SK-N-SH (cell line): Measurements from ENCODE around the gene ASPSCR1. TPM values are rescaled to one million over a fixed set of nuclear protein-coding genes. Genes with fewer than 3 reads are reported as not detected.

Experiments
- CTCF ChIA-PET: fragments of 300-600, 350-600 bp; formaldehyde crosslinking; extraction: SDS; loops from one replicate; lab custom pipeline; 2021; lab: Yijun Ruan, JAX
- POLR2A ChIA-PET: fragments of 350-600 bp; sonication (Branson Sonifier 250); formaldehyde crosslinking; extraction: SDS; loops from one replicate; lab custom pipeline; 2020; ENCODE audit warnings: antibody characterized with exemption, inconsistent platforms; lab: Yijun Ruan, JAX
- DNase-seq: peaks from one replicate; pipeline ENCODE4 v3.0.0; 2012
- H2AFZ ChIP-seq: fragments of 200-600 bp; sonication (generic); 2 replicates; pipeline ENCODE4 v1.8.1; 2016; ENCODE audit warnings: antibody characterized with exemption, mild to moderate bottlenecking, low read depth
- H3F3A ChIP-seq: fragments of 200-600 bp; sonication (generic); replicated peaks from 2 replicates; pipeline ENCODE3; 2016; ENCODE audit warnings: antibody characterized with exemption, mild to moderate bottlenecking; ENCODE audit not compliant: insufficient read depth
- H3K27ac ChIP-seq, 2 experiments: fragments of 200-500 bp in 1 of 2; fragments of 200-600 bp in 1 of 2; sonication (Bioruptor generic) in 1 of 2; sonication (generic), shearing (Covaris generic) in 1 of 2; 2 replicates each; pipeline versions ENCODE4 v1.5.1 to v1.6.1; 2014 to 2016; ENCODE audit warnings: low read depth in 2 of 2, inconsistent platforms in 1 of 2, low read length in 1 of 2, mild to moderate bottlenecking in 1 of 2, mixed read lengths in 1 of 2
- H3K27me3 ChIP-seq: fragments of 200-600 bp; sonication (generic), shearing (Covaris generic); 2 replicates; pipeline ENCODE4 v1.6.1; 2016; ENCODE audit warnings: mixed run types; ENCODE audit not compliant: insufficient read depth
- H3K36me3 ChIP-seq, 2 experiments: fragments of 200-500 bp in 1 of 2; fragments of 200-600 bp in 1 of 2; sonication (Bioruptor generic) in 1 of 2; sonication (generic) in 1 of 2; replicated peaks in 1 of 2; 2 replicates each; pipeline versions ENCODE3 to v1.5.1; 2014 to 2016; ENCODE audit warnings: low read length in 1 of 2, mild to moderate bottlenecking in 1 of 2; ENCODE audit not compliant: insufficient read depth in 2 of 2, control insufficient read depth in 1 of 2
- H3K4me1 ChIP-seq, 2 experiments: fragments of 200-500 bp in 1 of 2; fragments of 200-600 bp in 1 of 2; sonication (Bioruptor generic) in 1 of 2; sonication (generic), shearing (Covaris generic) in 1 of 2; 2 replicates each; pipeline versions ENCODE4 v1.5.1 to v1.6.1; 2014 to 2016; ENCODE audit warnings: low read depth in 1 of 2, low read length in 1 of 2, mixed run types in 1 of 2; ENCODE audit not compliant: insufficient read depth in 2 of 2, control insufficient read depth in 1 of 2
- H3K4me2 ChIP-seq: fragments of 200-600 bp; sonication (generic), shearing (Covaris generic); 2 replicates; pipeline ENCODE4 v1.6.1; 2017; ENCODE audit warnings: mixed run types
- H3K4me3 ChIP-seq, 2 experiments: fragments of 200-500 bp in 1 of 2; fragments of 200-600 bp in 1 of 2; sonication (Bioruptor generic) in 1 of 2; sonication (generic), shearing (Covaris generic) in 1 of 2; 2 replicates each; pipeline versions ENCODE4 v1.5.1 to v1.8.1; 2014 to 2016; ENCODE audit warnings: low read depth in 2 of 2, inconsistent platforms in 1 of 2, low read length in 1 of 2, mild to moderate bottlenecking in 1 of 2, mixed read lengths in 1 of 2, moderate library complexity in 1 of 2
- H3K79me2 ChIP-seq: fragments of 200-600 bp; sonication (generic); 2 replicates; pipeline ENCODE4 v1.8.1; 2017; ENCODE audit warnings: mild to moderate bottlenecking; ENCODE audit not compliant: insufficient read depth
- H3K9ac ChIP-seq: fragments of 200-600 bp; sonication (generic); 2 replicates; pipeline ENCODE4 v1.6.1; 2017; ENCODE audit warnings: mixed run types
- H3K9me2 ChIP-seq: fragments of 200-600 bp; sonication (generic); 2 replicates; pipeline ENCODE4 v1.6.1; 2017; ENCODE audit warnings: mixed run types
- H3K9me3 ChIP-seq: fragments of 200-600 bp; sonication (generic); 2 replicates; pipeline ENCODE4 v1.6.1; 2017; ENCODE audit warnings: mixed run types, mild to moderate bottlenecking, moderate library complexity
- H4K20me1 ChIP-seq: fragments of 200-600 bp; sonication (generic); 2 replicates; pipeline ENCODE4 v1.6.1; 2017; ENCODE audit warnings: mild to moderate bottlenecking, mixed run types; ENCODE audit not compliant: insufficient read depth
- CHD2 ChIP-seq: fragments of 150-350 bp; IDR thresholded peaks from 2 replicates; pipeline ENCODE4 v1.6.1; 2018; ENCODE audit warnings: low read length; ENCODE audit not compliant: partially characterized antibody
- EP300 ChIP-seq, 2 experiments: IDR thresholded peaks; 2 replicates each; pipeline versions ENCODE4 v1.4.0 to v1.6.1; 2012; ENCODE audit warnings: borderline replicate concordance in 1 of 2, low read depth in 1 of 2, low read length in 1 of 2
- EZH2phosphoT487 ChIP-seq: fragments of 200-600 bp; sonication (generic); IDR thresholded peaks from 2 replicates; pipeline ENCODE4 v1.6.1; 2017; ENCODE audit warnings: low read depth, mixed run types, mild to moderate bottlenecking, antibody characterized with exemption, moderate library complexity, borderline replicate concordance
- FOSL2 ChIP-seq: IDR thresholded peaks from 2 replicates; pipeline ENCODE4 v1.4.0; 2012; ENCODE audit warnings: low read depth, mild to moderate bottlenecking, moderate library complexity, borderline replicate concordance
- FOXM1 ChIP-seq: IDR thresholded peaks from 2 replicates; pipeline ENCODE4 v1.4.0; 2012; ENCODE audit warnings: low read depth, mild to moderate bottlenecking
- GABPA ChIP-seq: IDR thresholded peaks from 2 replicates; pipeline ENCODE4 v1.4.0; 2012; ENCODE audit warnings: low read depth, mild to moderate bottlenecking
- GATA2 ChIP-seq: sonication (generic); formaldehyde crosslinking; IDR thresholded peaks from 2 replicates; pipeline ENCODE4 v1.5.0; 2020; ENCODE audit warnings: mild to moderate bottlenecking, missing genetic modification reagents
- MEF2A ChIP-seq: IDR thresholded peaks from 2 replicates; pipeline ENCODE4 v1.4.0; 2012; ENCODE audit warnings: low read depth, borderline replicate concordance
- MXI1 ChIP-seq: IDR thresholded peaks from 2 replicates; pipeline ENCODE4 v1.6.1; 2012; ENCODE audit warnings: mild to moderate bottlenecking, low read depth, low read length, improper control_type of control experiment
- NFIC ChIP-seq: IDR thresholded peaks from 2 replicates; pipeline ENCODE4 v1.4.0; 2012; ENCODE audit warnings: borderline replicate concordance
- NRF1 ChIP-seq: IDR thresholded peaks from 2 replicates; pipeline ENCODE4 v1.6.1; 2012; ENCODE audit warnings: low read depth, mild to moderate bottlenecking, low read length
- POLR2AphosphoS5 ChIP-seq: IDR thresholded peaks from 2 replicates; pipeline ENCODE4 v1.6.1; 2012; ENCODE audit warnings: low read depth, low read length
- RAD21 ChIP-seq: IDR thresholded peaks from 2 replicates; pipeline ENCODE4 v1.6.1; 2012; ENCODE audit warnings: mild to moderate bottlenecking, low read length
- RCOR1 ChIP-seq: fragments of 150-350 bp; IDR thresholded peaks from 2 replicates; pipeline ENCODE4 v1.6.1; 2017; ENCODE audit warnings: antibody characterized with exemption, low read length
- RFX5 ChIP-seq: IDR thresholded peaks from 2 replicates; pipeline ENCODE4 v1.6.1; 2012; ENCODE audit warnings: mild to moderate bottlenecking, improper control_type of control experiment, low read length
- RXRA ChIP-seq: IDR thresholded peaks from 2 replicates; pipeline ENCODE4 v1.4.0; 2012; ENCODE audit warnings: low read depth, mild to moderate bottlenecking, borderline replicate concordance
- SMC3 ChIP-seq: IDR thresholded peaks from 2 replicates; pipeline ENCODE4 v1.6.1; 2012; ENCODE audit warnings: low read depth, low read length, improper control_type of control experiment
- WGBS: methylation state at CpG from one replicate; pipeline ENCODE4 v1.1.6; 2017; ENCODE audit warnings: low lambda C conversion rate; 5-methylcytosine and 5-hydroxymethylcytosine counted together
- polyA plus RNA-seq, 3 experiments: library from polyadenylated mRNA; depleted of rRNA; stranded (reverse); fragments of >200 nt; gene quantifications; 2 replicates each; pipeline ENCODE4 v1.2.3, GENCODE V29; 2012
- TF ChIP-seq, protein P1 (sequence below): IDR thresholded peaks from 2 replicates; pipeline ENCODE4; 2012
- TF ChIP-seq, protein P2 (sequence below): IDR thresholded peaks from 2 replicates; pipeline ENCODE4 v1.4.0; 2012; ENCODE audit warnings: low read depth, borderline replicate concordance
- TF ChIP-seq, protein P3 (sequence below): fragments of 150-350 bp; IDR thresholded peaks from 2 replicates; pipeline ENCODE4 v1.6.1; 2017; ENCODE audit warnings: antibody characterized with exemption, low read length, low read depth, borderline replicate concordance

ASPSCR1 gene
- polyA plus RNA-seq, 1 of the 3 experiments (the other 2 are of a cell fraction): 36.2 TPM

DNA sequence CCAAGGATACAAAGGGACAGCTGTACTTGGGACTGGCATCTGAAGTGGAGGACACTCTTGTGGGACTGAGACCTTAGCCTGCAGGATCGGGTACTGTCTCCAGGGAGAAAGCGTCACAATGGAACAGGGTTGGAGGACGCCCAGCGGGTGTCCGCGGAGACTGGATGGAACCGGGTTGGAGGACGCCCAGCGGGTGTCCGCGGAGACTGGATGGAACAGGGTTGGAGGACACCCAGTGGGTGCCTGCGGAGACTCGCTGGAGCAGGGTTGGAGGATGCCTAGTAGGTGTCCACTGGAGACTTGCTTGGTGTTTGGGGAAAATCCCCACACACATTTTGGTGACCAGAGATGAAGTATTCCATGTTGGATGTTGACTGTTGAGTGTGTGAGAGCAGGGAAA is 30.2 kb upstream of the ASPSCR1 start, which contains the start of gene MYADML2:
Gene MYADML2, minus strand, starts transcription at position 45 of the 400 bp plus-strand sequence. CDS start 5,492 bp downstream, outside the sequence.
- H3K4me1 ChIP-seq: peaks cover 0 to 3% of the 10 kb centered on the region in 2 experiments; a peak in 1 of 4 replicates
- no peak for DNase-seq
- H3K4me3 ChIP-seq: no peak within 1 kb of the TSS
- WGBS: 73% methylated on average over 12 of the region's 13 CpGs
- no peaks in the 10 kb centered on the region for H3F3A ChIP-seq
- H2AFZ ChIP-seq: no peak within 1 kb of the TSS
- H3K9me3 ChIP-seq: no peaks in the 10 kb centered on the region
- H3K36me3 ChIP-seq: no peaks in the 10 kb centered on the region
- POLR2A ChIA-PET: no interaction called here
- TF ChIP-seq, protein P1, sequence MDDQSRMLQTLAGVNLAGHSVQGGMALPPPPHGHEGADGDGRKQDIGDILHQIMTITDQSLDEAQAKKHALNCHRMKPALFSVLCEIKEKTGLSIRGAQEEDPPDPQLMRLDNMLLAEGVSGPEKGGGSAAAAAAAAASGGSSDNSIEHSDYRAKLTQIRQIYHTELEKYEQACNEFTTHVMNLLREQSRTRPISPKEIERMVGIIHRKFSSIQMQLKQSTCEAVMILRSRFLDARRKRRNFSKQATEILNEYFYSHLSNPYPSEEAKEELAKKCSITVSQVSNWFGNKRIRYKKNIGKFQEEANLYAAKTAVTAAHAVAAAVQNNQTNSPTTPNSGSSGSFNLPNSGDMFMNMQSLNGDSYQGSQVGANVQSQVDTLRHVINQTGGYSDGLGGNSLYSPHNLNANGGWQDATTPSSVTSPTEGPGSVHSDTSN: no peak
- TF ChIP-seq EZH2phosphoT487: no peak
- no peak for TF ChIP-seq RFX5
- no peak for TF ChIP-seq EP300 (IDR thresholded peaks at IDR 0.05; ENCODE audit: borderline replicate concordance in 1 of 2, low read depth in 1 of 2, low read length in 1 of 2)
- TF ChIP-seq, protein P2, sequence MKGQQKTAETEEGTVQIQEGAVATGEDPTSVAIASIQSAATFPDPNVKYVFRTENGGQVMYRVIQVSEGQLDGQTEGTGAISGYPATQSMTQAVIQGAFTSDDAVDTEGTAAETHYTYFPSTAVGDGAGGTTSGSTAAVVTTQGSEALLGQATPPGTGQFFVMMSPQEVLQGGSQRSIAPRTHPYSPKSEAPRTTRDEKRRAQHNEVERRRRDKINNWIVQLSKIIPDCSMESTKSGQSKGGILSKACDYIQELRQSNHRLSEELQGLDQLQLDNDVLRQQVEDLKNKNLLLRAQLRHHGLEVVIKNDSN: no peak
- no peak for TF ChIP-seq GATA2 (CRISPR knock-in tag)
- no peak within 1 kb of the TSS for H3K9ac ChIP-seq
- H4K20me1 ChIP-seq: no peaks in the 10 kb centered on the region
- H3K9me2 ChIP-seq: no peaks in the 10 kb centered on the region
- no peaks in the 10 kb centered on the region for H3K79me2 ChIP-seq
- no peak within 1 kb of the TSS for H3K27ac ChIP-seq
- CTCF ChIA-PET: interaction anchor here (2.2 to 17.7 kb wide), 3 partner anchors 14 to 78 kb away, joined by 8 to 216 read pairs (median 168); partner anchors contain the start of genes CENPX, LRRC45 and NOTUM
- H3K4me2 ChIP-seq: no peak within 1 kb of the TSS
- no peaks in the 10 kb centered on the region for H3K27me3 ChIP-seq

DNA sequence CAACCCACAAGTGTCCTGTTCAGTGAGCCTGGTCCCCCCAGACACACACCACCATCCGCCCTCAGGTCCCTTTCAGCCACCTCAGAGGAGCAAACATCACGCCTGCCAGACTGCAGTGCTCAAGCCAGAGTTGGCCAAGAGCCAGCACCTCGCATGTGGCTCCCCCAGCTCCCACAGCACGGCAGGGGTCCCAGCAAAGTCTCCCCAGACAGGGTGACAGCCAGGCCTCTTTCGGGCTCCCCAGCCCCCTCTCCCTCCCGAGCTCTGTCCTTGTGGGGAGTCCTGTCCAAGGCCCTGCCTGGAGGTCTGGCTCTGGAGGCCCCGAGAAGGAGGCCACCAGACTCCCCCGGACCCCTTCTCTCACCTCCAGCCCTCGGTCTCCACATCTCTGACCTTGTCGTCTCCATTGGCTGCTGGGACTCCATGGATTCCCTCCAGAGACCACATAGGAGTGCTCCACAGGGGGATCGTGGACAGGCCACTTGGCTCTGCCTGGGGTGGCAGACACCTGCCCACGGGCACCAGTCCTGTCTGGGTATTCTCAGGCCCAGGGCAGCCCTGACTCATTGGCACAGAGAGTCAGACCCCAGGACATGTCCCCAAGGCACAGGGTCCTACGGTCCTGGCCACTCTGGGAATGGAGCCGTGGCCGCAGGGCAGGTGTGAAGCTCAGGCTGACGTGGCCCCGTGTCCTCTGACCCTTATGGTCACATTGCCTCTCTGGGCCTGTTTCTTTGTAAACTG is 28.6 kb upstream of the ASPSCR1 start:
- CTCF ChIA-PET: interaction anchor here (0.9 to 17.7 kb wide), 6 partner anchors 8 to 79 kb away, joined by 3 to 216 read pairs (median 6); partner anchors contain the start of genes CENPX, LRRC45 and NOTUM
- TF ChIP-seq GATA2 (CRISPR knock-in tag) (no peak), POLR2AphosphoS5 (no peak), NRF1 (no peak), RAD21 (no peak), GABPA (no peak), RFX5 (no peak), RCOR1 (no peak), EZH2phosphoT487 (no peak), SMC3 (no peak), RXRA (no peak), CHD2 (no peak), FOXM1 (no peak), FOSL2 (no peak), MEF2A (no peak), MXI1 (no peak), NFIC (no peak)
- TF ChIP-seq, protein P2: no peak
- TF ChIP-seq, protein P1: no peak
- TF ChIP-seq, protein P3, sequence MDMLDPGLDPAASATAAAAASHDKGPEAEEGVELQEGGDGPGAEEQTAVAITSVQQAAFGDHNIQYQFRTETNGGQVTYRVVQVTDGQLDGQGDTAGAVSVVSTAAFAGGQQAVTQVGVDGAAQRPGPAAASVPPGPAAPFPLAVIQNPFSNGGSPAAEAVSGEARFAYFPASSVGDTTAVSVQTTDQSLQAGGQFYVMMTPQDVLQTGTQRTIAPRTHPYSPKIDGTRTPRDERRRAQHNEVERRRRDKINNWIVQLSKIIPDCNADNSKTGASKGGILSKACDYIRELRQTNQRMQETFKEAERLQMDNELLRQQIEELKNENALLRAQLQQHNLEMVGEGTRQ: no peak
- TF ChIP-seq, all 33 proteins: peak for 0
- no peaks in the 10 kb centered on the region for H3K27me3 ChIP-seq
- no peaks in the 10 kb centered on the region for H3K9me2 ChIP-seq
- H3K79me2 ChIP-seq: no peaks in the 10 kb centered on the region
- no peak overlapping the region for H3K27ac ChIP-seq
- H3F3A ChIP-seq: no peaks in the 10 kb centered on the region
- H3K4me1 ChIP-seq: peaks cover 0 to 3% of the 10 kb centered on the region in 2 experiments; a peak in 1 of 4 replicates
- no peak overlapping the region for H3K9ac ChIP-seq
- no peak for DNase-seq
- H2AFZ ChIP-seq: no peak overlapping the region
- no peaks in the 10 kb centered on the region for H4K20me1 ChIP-seq
- H3K4me3 ChIP-seq: no peak overlapping the region
- 70% methylated on average over 15 of the region's 17 CpGs for WGBS
- no peaks in the 10 kb centered on the region for H3K36me3 ChIP-seq
- no peak overlapping the region for H3K4me2 ChIP-seq
- POLR2A ChIA-PET: interaction anchor here (0.9 to 1.1 kb wide), 2 partner anchors 10 to 89 kb away, joined by 3 to 4 read pairs; partner anchors contain the start of gene DCXR
- H3K9me3 ChIP-seq: no peaks in the 10 kb centered on the region
